Fibroblast of lung (primary cell): ENCODE measurements around the gene GRIK2. TPM values are rescaled to one million over a fixed set of nuclear protein-coding genes. Genes with fewer than 3 reads are reported as not detected.
A peak's percentile ranks its signal among the peaks of the same experiment; 100 is the strongest.

Experiments used
- DNase-seq, 2 donors: peaks; one replicate each; pipeline versions ENCODE4 v3.0.0 to v3.0.0-alpha.2; 2010; ENCODE audit warnings: low read depth in 2 of 2
- H2AFZ ChIP-seq: 2 replicates; pipeline ENCODE4 v1.5.1; 2012; ENCODE audit warnings: low read length, control low read depth, inconsistent platforms
- H3K27ac ChIP-seq: 2 replicates; pipeline ENCODE4 v1.5.1; 2011; ENCODE audit warnings: low read length, control low read depth; ENCODE audit not compliant: insufficient read depth
- H3K27me3 ChIP-seq: 2 replicates; pipeline ENCODE4 v1.5.1; 2011; ENCODE audit warnings: mild to moderate bottlenecking, low read length; ENCODE audit not compliant: control insufficient read depth, insufficient read depth
- H3K36me3 ChIP-seq: 2 replicates; pipeline ENCODE4 v1.5.1; 2011; ENCODE audit warnings: low read length; ENCODE audit not compliant: control insufficient read depth, insufficient read depth
- H3K4me1 ChIP-seq: 2 replicates; pipeline ENCODE4 v1.5.1; 2011; ENCODE audit warnings: low read length; ENCODE audit not compliant: control insufficient read depth, insufficient read depth; ENCODE audit errors: extremely low read depth
- H3K4me2 ChIP-seq: 2 replicates; pipeline ENCODE4 v1.5.1; 2011; ENCODE audit warnings: low read length, control low read depth; ENCODE audit not compliant: insufficient read depth; ENCODE audit errors: extremely low read depth
- H3K4me3 ChIP-seq, 4 experiments: fragments of 200-600 bp in 1 of 4; sonication (generic) in 1 of 4; replicated peaks in 1 of 4; 2 replicates each; pipeline ENCODE4 v1.5.1; 2011 to 2016; ENCODE audit warnings: low read length in 4 of 4, low read depth in 3 of 4, mild to moderate bottlenecking in 3 of 4, control low read depth in 2 of 4, inconsistent platforms in 1 of 4, mixed read lengths in 1 of 4; ENCODE audit not compliant: insufficient read depth in 1 of 4; ENCODE audit errors: control extremely low read depth in 1 of 4
- H3K79me2 ChIP-seq: 2 replicates; pipeline ENCODE4 v1.5.1; 2012; ENCODE audit warnings: mild to moderate bottlenecking, low read length, inconsistent platforms; ENCODE audit not compliant: control insufficient read depth, insufficient read depth
- H3K9ac ChIP-seq: 2 replicates; pipeline ENCODE4 v1.5.1; 2011; ENCODE audit warnings: mild to moderate bottlenecking, low read length, control low read depth; ENCODE audit not compliant: insufficient read depth
- H3K9me3 ChIP-seq: 2 replicates; pipeline ENCODE4 v1.5.1; 2012; ENCODE audit warnings: low read depth, low read length; ENCODE audit not compliant: control insufficient read depth, insufficient read depth
- H4K20me1 ChIP-seq: 2 replicates; pipeline ENCODE4 v1.5.1; 2011; ENCODE audit warnings: low read length; ENCODE audit not compliant: control insufficient read depth, insufficient read depth; ENCODE audit errors: extremely low read depth
- EZH2 ChIP-seq: IDR thresholded peaks from 2 replicates; pipeline ENCODE4 v1.5.1; 2012; ENCODE audit warnings: low read length, control low read depth, mild to moderate bottlenecking; ENCODE audit errors: missing control alignments
- polyA plus RNA-seq, 2 donors: library from polyadenylated mRNA; depleted of rRNA in 1 of 2; stranded (reverse) in 1 of 2; unstranded in 1 of 2; fragments of >200 nt; gene quantifications; 2 replicates each; pipeline ENCODE4 v1.2.1, GENCODE V29; 2011 to 2012; ENCODE audit warnings: missing spikeins in 1 of 2
- total RNA-seq: library from RNA; depleted of rRNA; stranded (reverse); fragments of >200 nt; gene quantifications from 2 replicates; pipeline ENCODE4 v1.2.1, GENCODE V29; 2014
- TF ChIP-seq, protein P1 (sequence below), 2 donors: IDR thresholded peaks in 1 of 2; conservative IDR thresholded peaks in 1 of 2; 1 replicate in 1 of 2; 2 replicates in 1 of 2; pipeline ENCODE4 v1.5.1; 2011 to 2012; ENCODE audit warnings: low read length in 2 of 2, control low read depth in 1 of 2, inconsistent platforms in 1 of 2, low read depth in 1 of 2, mild to moderate bottlenecking in 1 of 2

Gene GRIK2
- total and polyA plus RNA-seq, 2 donors (not counting 1 experiment from before 2014, with no cell fraction given) = 0.33 to 0.40 TPM

GRCh38 chr6:101682937-101683336 lies 289.4 kb downstream of the GRIK2 start:
- no peak for TF ChIP-seq EZH2
- TF ChIP-seq, protein P1, sequence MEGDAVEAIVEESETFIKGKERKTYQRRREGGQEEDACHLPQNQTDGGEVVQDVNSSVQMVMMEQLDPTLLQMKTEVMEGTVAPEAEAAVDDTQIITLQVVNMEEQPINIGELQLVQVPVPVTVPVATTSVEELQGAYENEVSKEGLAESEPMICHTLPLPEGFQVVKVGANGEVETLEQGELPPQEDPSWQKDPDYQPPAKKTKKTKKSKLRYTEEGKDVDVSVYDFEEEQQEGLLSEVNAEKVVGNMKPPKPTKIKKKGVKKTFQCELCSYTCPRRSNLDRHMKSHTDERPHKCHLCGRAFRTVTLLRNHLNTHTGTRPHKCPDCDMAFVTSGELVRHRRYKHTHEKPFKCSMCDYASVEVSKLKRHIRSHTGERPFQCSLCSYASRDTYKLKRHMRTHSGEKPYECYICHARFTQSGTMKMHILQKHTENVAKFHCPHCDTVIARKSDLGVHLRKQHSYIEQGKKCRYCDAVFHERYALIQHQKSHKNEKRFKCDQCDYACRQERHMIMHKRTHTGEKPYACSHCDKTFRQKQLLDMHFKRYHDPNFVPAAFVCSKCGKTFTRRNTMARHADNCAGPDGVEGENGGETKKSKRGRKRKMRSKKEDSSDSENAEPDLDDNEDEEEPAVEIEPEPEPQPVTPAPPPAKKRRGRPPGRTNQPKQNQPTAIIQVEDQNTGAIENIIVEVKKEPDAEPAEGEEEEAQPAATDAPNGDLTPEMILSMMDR (conservative IDR thresholded peaks at IDR 0.05 in 1 of 2, IDR thresholded peaks at IDR 0.05 in 1 of 2; ENCODE audit: low read depth in 1 of 2, low read length in 2 of 2) = no peak
- Histone ChIP-seq H2AFZ (no peak overlapping the region), H4K20me1 (no peaks in the 10 kb centered on the region), H3K4me2 (no peak overlapping the region), H3K36me3 (no peaks in the 10 kb centered on the region), H3K27ac (no peak overlapping the region), H3K9ac (no peak overlapping the region), H3K4me1 (no peaks in the 10 kb centered on the region), H3K9me3 (no peaks in the 10 kb centered on the region), H3K79me2 (no peaks in the 10 kb centered on the region), H3K27me3 (no peaks in the 10 kb centered on the region), H3K4me3 (no peak overlapping the region)
- DNase-seq = no peak

DNA sequence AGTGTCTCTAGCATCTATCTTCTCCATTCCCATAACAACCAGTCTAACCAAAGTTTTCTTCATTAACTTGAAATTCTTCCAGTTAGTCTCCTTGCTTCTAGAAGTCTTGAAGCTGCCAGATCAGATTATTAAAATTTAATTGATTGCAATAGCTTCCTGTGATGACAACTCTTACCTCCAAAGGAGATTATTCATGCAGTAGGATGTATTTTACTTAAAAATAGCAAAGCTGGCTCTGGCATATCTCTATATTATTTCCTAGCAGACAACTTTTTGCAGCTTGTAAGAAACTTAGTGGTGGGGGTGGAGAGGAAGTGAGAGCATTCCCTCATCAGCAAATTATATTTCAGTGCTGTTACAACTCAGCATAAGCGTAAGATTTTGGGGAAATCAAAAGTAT lies 290.4 kb downstream of the GRIK2 start:
- Histone ChIP-seq H3K79me2 (no peaks in the 10 kb centered on the region), H3K27ac (no peak overlapping the region), H3K9ac (no peak overlapping the region), H4K20me1 (no peaks in the 10 kb centered on the region), H3K4me3 (no peak overlapping the region), H3K4me1 (no peaks in the 10 kb centered on the region), H3K27me3 (no peaks in the 10 kb centered on the region), H3K4me2 (no peak overlapping the region), H3K36me3 (no peaks in the 10 kb centered on the region), H3K9me3 (no peaks in the 10 kb centered on the region), H2AFZ (no peak overlapping the region)
- TF ChIP-seq, protein P1 (conservative IDR thresholded peaks at IDR 0.05 in 1 of 2, IDR thresholded peaks at IDR 0.05 in 1 of 2; ENCODE audit: low read depth in 1 of 2, low read length in 2 of 2) = no peak
- TF ChIP-seq EZH2 = no peak
- peak in 1 of 2 donors; percentile 21 for DNase-seq

DNA sequence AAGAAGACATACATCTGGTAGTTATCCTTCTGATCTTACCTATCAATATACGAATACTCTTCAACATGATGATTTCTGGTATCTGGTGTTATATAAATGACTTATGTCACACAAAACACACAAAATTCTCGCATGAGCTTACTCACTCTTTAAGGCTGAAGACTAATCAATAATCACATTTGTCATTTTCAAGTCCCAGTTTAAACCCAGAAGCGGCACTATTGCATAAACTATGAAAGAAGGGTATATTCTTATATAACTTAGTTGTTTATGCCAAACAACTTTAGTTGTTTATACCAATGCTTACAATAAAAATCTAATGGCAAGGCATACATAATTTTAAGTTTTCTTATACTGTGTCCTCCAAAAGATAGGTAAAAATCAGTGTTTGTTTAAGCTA lies 293.1 kb downstream of the GRIK2 start:
- Histone ChIP-seq H3K27me3 (no peaks in the 10 kb centered on the region), H3K79me2 (no peaks in the 10 kb centered on the region), H3K9me3 (no peaks in the 10 kb centered on the region), H3K27ac (no peak overlapping the region), H2AFZ (no peak overlapping the region), H3K4me3 (no peak overlapping the region), H3K4me1 (no peaks in the 10 kb centered on the region), H3K36me3 (no peaks in the 10 kb centered on the region), H4K20me1 (no peaks in the 10 kb centered on the region), H3K4me2 (no peak overlapping the region), H3K9ac (no peak overlapping the region)
- DNase-seq = no peak
- TF ChIP-seq, protein P1 (conservative IDR thresholded peaks at IDR 0.05 in 1 of 2, IDR thresholded peaks at IDR 0.05 in 1 of 2; ENCODE audit: low read depth in 1 of 2, low read length in 2 of 2) = no peak
- no peak for TF ChIP-seq EZH2
